Stimulated activated CD8-positive, alpha-beta memory T cell treated with anti-CD3 and anti-CD28 coated beads, Interleukin-15, amount 100 ng/mL, for 1 hour (primary cell): ENCODE measurements around the gene KCNT2.
"Not testable (repeated sequence)": the region's sequence is repeated elsewhere in the genome, so short reads cannot be mapped to it uniquely, and the experiment has no call there.

Experiments
- DNase-seq: peaks from one replicate; pipeline ENCODE4 v3.0.0-alpha.2; 2020; ENCODE audit warnings: low read depth

KCNT2 gene

GRCh38 chr1:196312739-196313138, 295.5 kb downstream of the KCNT2 start:
- no peak for DNase-seq

DNA sequence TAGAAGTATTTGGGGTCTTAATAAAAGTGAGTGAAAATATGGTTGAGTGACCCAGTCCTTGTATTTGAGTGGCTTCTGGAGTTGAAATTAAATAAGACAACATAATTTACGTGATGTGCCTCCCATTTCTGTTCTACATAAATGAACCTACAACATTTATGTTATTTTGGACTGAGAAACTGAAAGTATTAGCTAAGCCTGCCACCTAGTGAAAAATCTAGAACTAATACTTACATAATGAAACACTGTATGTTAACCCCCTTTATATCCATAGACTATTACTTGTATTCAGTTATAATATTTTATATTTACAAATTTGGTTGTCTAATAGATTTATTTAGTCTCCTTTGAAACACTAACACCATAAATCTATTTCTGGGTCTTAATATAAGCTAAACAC, 298.9 kb downstream of the KCNT2 start:
- DNase-seq, result no peak

DNA sequence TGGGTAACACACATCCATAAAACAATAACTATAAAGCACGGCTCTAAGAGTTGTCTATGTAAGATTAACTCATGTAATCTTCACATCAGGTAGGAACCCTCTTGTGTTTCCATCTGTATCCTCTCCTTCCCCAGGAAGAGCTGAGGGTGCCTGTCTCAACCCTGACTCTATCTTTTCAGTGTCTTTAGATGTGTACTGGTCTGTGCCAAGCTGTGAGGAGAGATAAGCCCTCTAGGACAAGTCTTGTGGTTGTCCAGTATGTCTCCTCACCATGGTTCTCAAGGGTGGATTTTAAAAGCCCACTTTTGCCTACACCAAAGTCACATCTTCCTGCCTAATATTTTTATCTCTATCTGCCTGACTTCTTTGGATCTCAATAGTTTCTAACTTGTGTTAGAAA, 300.1 kb downstream of the KCNT2 start:
- DNase-seq, result no peak

GRCh38 chr1:196306421-196306820, 301.8 kb downstream of the KCNT2 start:
- DNase-seq, result no peak

DNA sequence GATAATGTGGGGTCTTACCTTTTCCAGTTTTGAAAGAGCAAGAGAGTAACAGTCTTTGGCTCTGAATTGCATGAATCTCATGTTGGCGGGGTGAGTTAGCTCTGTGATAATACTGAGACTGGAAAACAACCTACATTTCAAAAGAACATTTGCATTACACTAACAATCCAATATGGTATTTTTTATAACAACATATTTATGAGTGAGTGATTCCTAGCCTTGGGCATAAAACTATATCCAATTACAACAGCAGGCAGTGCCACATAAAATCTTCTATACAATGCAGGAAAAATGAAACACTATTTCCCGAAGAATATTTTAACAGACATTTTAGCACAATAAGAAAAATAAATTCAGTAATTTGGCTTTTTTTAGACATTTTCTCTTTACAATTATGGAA, 303.0 kb downstream of the KCNT2 start:
- no peak for DNase-seq

DNA sequence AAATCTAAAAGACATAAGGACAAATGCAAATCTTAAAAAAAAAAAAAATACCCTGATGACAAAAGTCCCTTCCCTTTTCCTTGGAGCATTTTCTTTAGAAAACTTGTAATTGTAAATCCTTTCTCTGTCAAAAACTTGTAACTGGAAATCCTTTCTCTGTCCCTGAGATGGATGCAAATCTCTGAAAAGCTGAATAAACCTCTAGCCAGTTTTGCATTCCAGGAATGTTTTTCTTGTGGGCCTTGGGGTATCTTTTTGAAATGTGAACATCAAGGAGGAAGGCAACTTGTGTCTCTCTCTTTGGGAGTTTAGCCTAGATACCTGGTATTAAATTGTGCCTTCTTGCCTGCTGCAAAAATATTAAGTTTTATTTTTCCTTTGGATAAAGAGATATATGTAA, 305.3 kb downstream of the KCNT2 start:
- no peak for DNase-seq

DNA sequence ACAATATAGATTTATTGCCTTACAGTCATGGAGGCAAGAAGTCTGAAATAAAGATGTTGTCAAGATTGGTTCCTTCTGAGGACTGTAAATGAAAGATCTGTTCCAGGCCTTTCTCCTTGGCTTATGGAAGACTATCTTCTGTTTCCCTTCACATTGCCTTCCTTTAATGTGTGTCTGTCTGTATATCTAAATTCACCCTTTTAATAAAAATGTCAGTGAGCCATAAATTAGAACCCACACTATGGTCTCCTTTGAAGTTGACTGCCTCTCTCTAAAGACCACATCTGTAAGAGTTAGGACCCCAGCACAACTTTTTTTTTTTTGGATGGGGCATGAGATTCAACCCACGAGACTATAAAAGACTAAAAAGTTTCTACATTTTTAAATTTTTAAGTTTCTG, 305.8 kb downstream of the KCNT2 start:
- DNase-seq, result no peak

DNA sequence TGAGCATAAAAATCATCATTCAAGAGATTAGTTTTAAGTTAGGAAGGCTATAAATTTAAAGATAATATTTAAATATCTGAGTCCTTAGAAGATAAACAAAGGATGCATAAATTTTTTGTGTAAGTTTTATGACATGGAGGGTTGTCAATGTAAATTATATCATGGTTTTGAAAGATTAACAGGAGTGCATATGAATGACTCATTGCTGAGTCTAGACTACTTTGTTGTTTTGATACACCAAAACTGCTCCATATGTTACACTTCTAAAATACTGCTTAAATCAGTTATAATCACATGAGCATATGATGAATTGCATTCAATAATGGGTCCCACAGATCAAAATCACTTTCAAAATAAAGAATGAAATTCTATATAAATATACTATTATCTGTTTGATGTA, 312.5 kb downstream of the KCNT2 start:
- DNase-seq, result no peak

- no peak for DNase-seq
These were observed 329.4 kb downstream of the KCNT2 start for GRCh38 chr1:196278816-196279215.

GRCh38 chr1:196277860-196278259, 330.4 kb downstream of the KCNT2 start:
- DNase-seq, result no peak

DNA sequence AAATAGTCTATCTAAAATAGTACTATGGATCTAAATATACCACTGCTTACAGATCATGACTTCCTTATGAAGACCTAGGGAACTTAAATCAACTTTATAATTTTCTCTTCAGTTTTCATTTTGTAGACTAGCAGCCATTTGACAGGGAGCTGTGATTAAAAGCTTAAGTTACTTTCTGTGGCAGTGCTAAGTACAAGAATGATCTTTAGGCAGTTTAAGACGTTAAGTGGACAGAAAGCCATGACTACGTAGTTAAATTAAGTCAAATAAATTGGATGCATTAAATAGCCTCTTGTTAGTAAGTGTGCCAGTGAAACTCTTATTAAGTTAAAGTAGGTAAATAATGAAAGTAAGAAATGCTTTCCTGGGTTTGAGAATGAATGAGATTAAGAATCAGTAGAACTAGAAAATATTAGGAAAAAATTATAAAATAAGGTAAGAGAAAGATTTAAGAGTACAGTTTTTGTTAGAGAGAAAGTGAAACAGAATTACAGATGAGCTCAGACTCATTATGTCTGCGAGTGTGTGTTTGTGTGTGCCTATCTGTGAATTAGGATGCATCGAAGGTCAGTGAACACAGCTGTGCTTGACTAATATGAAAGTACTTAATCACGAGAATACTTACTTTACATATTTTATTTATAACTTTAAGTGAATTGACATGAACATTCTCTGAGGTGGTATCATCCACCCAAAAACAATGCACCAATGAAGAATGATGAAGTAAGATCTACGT, 336.9 kb downstream of the KCNT2 start:
- DNase-seq, result no peak

GRCh38 chr1:196263086-196263485, 345.2 kb downstream of the KCNT2 start:
- DNase-seq, result not testable (repeated sequence)

DNA sequence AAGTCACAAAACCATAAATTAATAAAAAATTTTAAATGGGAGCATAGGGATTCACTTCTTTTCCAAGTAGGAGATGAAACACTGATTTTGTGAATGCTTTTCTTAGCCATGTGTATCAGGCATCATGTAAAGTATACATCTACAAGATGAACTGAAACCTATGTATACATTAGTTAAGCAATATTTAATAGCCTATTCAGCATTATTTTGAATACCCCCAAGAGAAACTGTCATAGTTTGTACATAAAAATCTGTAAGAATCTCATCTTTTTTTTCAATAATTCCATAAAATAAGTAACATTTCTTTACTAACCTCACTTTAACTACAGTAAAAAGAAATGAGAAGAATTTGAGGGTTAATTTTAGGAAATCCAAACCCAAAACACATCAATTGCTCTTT, 348.0 kb downstream of the KCNT2 start:
- no peak for DNase-seq

- DNase-seq, result no peak
These were observed 348.9 kb downstream of the KCNT2 start for GRCh38 chr1:196259316-196259715.

DNA sequence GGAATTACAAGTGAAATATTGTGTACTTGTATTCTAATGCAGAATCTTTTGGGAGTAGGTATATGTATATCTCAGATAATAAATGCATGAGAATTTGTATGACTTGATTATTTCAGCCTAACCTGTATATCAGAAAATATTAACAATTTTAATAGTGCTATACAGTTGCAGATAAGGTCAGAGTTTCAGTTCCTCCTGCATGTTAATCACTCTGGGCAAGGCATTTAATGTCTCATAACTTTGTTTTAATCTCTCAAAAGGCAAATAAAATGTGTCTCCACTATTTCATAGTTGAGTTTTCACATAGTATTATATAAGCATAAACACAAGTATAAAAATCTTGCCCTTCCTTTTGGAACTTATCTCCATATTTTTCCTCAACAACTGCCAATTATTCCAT, 352.5 kb downstream of the KCNT2 start:
- no peak for DNase-seq

GRCh38 chr1:196229546-196229945, 378.7 kb downstream of the KCNT2 start:
- no peak for DNase-seq

DNA sequence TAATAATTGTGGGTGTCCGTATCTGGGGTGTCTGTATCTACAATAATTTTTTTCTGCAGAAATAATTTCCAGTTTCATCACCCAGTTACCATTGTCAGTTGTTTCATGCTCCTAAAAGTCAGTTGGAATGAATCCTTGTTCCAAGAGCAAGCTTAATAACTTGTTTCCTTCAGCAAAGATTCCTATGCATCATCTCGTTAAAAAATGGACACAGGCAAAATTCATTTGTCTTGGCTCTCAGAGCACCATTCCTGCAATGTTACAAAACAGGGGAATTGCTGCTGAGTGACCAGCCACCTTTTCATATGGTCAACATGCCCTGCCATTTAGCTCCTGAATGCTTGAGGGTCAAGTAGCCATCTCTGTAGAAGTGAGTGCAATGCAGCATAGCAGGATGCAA, 393.4 kb downstream of the KCNT2 start:
- DNase-seq, result no peak

- DNase-seq, result no peak
These were observed 398.3 kb downstream of the KCNT2 start for GRCh38 chr1:196209983-196210382.

- DNase-seq, result no peak
These were observed 399.0 kb downstream of the KCNT2 start for GRCh38 chr1:196209265-196209664.

GRCh38 chr1:196207612-196208217, 400.5 kb downstream of the KCNT2 start:
- no peak for DNase-seq

- no peak for DNase-seq
These were observed 402.4 kb downstream of the KCNT2 start for GRCh38 chr1:196205882-196206281.

DNA sequence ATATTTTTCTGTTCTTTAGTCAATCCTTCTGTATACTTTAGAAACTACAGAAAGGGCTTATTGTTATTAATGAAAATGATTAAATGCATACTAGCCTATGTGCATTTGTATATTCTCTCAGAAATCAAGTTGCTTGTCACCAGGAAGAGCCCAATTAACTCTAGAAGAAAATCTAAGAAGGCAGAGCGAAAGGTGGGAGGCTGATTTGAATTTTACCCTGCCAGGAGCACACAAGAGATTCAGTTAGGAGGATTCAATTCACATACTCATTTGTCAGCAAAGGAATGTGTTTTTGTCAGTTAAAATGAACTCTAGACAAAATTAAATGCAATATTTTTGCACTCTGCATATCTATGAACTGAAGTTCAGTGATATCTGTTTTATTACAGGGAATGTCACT, 411.8 kb downstream of the KCNT2 start:
- DNase-seq, result no peak

DNA sequence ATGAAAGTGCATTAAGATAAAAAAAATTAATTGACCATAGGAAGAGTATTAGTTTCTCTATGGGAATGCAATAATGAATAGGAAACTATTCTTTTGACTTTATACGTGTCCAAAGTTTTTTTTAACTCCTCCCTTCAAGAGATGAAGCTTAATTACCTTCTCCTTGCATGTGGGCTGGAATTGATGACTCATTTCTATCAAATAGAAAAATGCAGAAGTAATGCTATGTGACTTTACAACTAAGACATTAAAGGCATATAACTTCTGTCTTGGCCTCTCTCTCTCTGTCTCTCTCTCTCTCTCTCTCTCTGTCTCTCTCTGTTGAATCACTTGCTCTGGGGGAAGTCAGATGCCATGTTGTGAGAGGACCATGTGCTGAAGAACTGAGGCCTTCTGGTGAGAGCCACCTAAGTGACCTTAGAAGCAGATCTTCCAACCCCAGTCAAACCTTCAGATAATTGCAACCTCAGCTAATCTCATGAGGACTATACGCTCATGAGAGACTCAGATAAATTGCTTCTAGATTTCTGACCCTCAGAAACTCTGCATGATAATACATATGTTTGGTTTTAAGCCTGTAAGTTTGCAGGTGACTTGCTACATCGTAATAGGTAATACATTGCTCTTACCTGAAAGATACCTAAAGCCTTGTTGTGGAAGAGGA, 414.2 kb downstream of the KCNT2 start:
- DNase-seq, result no peak

DNA sequence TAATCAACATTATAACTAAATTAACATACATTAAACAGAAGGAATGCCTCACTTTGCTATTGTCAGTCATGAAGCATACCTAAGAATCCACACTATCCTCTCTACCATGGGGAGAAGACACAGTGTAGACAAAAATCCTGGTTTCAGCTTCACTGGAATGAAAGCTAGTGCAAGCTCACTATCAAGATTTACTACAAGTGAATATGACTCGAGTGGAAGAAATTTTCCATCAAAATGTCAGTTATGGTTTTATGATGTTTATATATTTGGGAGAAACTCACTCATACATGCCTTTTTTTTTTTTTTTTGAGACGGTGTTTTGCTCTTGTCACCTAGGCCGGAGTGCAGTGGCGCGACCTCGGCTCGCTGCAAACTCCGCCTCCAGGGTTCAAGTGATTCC, 424.3 kb downstream of the KCNT2 start:
- DNase-seq, result no peak
